DOHH2 (cell line): ENCODE results near the gene GOSR2.

Source experiments
- EZH2phosphoT487 ChIP-seq: fragments of 200-600 bp; sonication (generic); IDR thresholded peaks from 2 replicates; pipeline ENCODE4 v1.6.1; 2017; ENCODE audit warnings: borderline replicate concordance, mild to moderate bottlenecking, antibody characterized with exemption, low read length, moderate library complexity, mixed read lengths
- TF ChIP-seq, protein P1 (sequence below): fragments of 200-600 bp; sonication (generic); IDR thresholded peaks from one replicate; pipeline ENCODE4 v1.5.1; 2014; ENCODE audit warnings: antibody characterized with exemption, mild to moderate bottlenecking, low read depth, low read length; ENCODE audit not compliant: poor library complexity, severe bottlenecking

DNA sequence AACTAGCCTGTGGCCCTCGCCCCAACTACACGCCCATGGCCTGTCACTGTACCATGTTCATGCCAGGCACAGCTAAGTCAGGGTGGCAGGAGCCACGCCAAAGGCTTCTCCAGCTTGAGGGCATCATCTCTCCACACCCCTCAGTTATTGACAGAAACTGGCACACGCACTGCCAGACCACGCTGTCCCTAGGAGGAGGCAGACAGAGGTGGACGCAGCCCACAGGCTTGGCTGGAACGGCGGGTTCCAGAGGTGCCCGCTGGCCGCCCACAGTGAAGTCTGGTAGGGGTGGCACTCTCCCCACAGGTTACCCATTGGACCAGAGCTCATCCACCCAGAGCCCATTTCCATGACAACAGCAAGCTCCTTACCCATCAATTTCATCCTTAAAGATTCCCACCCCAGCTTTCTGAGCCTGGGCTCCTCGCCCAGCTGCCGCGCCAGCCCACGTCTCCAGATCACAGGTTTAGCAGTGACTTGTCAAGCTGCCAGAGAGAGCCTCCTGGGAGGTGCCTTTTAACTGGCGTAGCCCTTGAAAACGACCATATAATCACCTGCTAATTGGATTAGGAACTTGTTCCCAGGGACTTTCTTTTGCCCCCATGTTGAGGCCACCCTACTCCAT, 28.1 kb downstream of the GOSR2 start:
- TF ChIP-seq, protein P1, sequence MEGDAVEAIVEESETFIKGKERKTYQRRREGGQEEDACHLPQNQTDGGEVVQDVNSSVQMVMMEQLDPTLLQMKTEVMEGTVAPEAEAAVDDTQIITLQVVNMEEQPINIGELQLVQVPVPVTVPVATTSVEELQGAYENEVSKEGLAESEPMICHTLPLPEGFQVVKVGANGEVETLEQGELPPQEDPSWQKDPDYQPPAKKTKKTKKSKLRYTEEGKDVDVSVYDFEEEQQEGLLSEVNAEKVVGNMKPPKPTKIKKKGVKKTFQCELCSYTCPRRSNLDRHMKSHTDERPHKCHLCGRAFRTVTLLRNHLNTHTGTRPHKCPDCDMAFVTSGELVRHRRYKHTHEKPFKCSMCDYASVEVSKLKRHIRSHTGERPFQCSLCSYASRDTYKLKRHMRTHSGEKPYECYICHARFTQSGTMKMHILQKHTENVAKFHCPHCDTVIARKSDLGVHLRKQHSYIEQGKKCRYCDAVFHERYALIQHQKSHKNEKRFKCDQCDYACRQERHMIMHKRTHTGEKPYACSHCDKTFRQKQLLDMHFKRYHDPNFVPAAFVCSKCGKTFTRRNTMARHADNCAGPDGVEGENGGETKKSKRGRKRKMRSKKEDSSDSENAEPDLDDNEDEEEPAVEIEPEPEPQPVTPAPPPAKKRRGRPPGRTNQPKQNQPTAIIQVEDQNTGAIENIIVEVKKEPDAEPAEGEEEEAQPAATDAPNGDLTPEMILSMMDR, result no peak
- TF ChIP-seq EZH2phosphoT487, result no peak
